Endothelial cell (in vitro differentiated cells): ENCODE data around the gene PHACTR1. TPM values are rescaled to one million over a fixed set of nuclear protein-coding genes. Genes with fewer than 3 reads are reported as not detected.

Source experiments
- DNase-seq: peaks from one replicate; pipeline ENCODE4 v3.0.0; 2021; ENCODE audit warnings: low spot score
- H3K27ac Mint-ChIP-seq: one replicate; pipeline ENCODE4 v1.8.0; 2021; ENCODE audit warnings: mixed read lengths, inconsistent platforms; ENCODE audit not compliant: unreplicated experiment
- H3K27me3 Mint-ChIP-seq: one replicate; pipeline ENCODE4 v1.8.0; 2021; ENCODE audit warnings: mild to moderate bottlenecking, moderate library complexity, mixed read lengths, inconsistent platforms; ENCODE audit not compliant: unreplicated experiment
- H3K36me3 Mint-ChIP-seq: one replicate; pipeline ENCODE4 v1.8.0; 2021; ENCODE audit warnings: mild to moderate bottlenecking, low read depth, mixed read lengths, inconsistent platforms; ENCODE audit not compliant: unreplicated experiment
- H3K4me1 Mint-ChIP-seq: one replicate; pipeline ENCODE4 v1.8.0; 2021; ENCODE audit warnings: mild to moderate bottlenecking, mixed read lengths, inconsistent platforms; ENCODE audit not compliant: unreplicated experiment
- H3K4me3 Mint-ChIP-seq: one replicate; pipeline ENCODE4 v1.8.0; 2021; ENCODE audit warnings: mild to moderate bottlenecking, mixed read lengths, inconsistent platforms; ENCODE audit not compliant: unreplicated experiment
- H3K9me3 Mint-ChIP-seq: one replicate; pipeline ENCODE4 v1.8.0; 2021; ENCODE audit warnings: mixed read lengths, inconsistent platforms; ENCODE audit not compliant: unreplicated experiment
- CTCF ChIP-seq: fragments of 200-600 bp; sonication (generic); IDR thresholded peaks from one replicate; pipeline ENCODE4 v1.5.0; 2021; ENCODE audit warnings: antibody characterized with exemption; ENCODE audit not compliant: unreplicated experiment
- total RNA-seq: library from RNA; stranded (reverse); fragmentation: NEBNext Ultra II Directional; extraction: Animal tissue kit (Norgen Biotek cat#: 25700); gene quantifications from one replicate; pipeline ENCODE4 v1.2.1, GENCODE V29; 2021; ENCODE audit not compliant: unreplicated experiment

PHACTR1 gene
- total RNA-seq, 1 donor from 2014 or later: 39.9 TPM

- Mint-ChIP-seq H3K27ac (no peak overlapping the region), H3K4me3 (no peak overlapping the region), H3K27me3 (no peaks in the 10 kb centered on the region), H3K9me3 (no peaks in the 10 kb centered on the region), H3K4me1 (peaks cover 5% of the 10 kb centered on the region), H3K36me3 (no peaks in the 10 kb centered on the region)
- no peak for TF ChIP-seq CTCF
- DNase-seq: no peak
Observed at GRCh38 chr6:12804952-12805645, 88.5 kb downstream of the PHACTR1 start.

DNA sequence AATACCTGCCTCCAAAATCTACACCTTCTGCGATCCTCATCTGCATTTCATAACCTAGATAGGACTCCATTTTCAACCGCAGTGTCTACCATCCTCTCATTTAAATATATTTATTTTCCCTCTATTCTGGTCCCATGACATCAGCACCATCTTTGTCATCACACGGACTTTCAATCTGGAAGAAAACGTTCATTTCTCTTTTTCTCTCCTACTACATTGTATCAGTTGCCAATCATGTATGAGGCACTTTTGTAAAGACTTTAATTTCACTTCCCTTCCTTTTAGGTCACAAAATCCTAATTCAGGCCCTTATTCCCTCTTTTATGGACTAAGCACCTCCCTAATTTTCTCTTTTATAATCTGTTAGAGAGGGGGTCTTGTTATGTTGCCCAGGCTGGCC lies 89.6 kb downstream of the PHACTR1 start:
- DNase-seq: no peak
- Mint-ChIP-seq H3K27ac (no peak overlapping the region), H3K27me3 (no peaks in the 10 kb centered on the region), H3K9me3 (no peaks in the 10 kb centered on the region), H3K4me3 (no peak overlapping the region), H3K4me1 (peaks cover 5% of the 10 kb centered on the region), H3K36me3 (no peaks in the 10 kb centered on the region)
- TF ChIP-seq CTCF: no peak

GRCh38 chr6:12806796-12807195 lies 90.2 kb downstream of the PHACTR1 start:
- DNase-seq: no peak
- Mint-ChIP-seq H3K27ac (no peak overlapping the region), H3K4me3 (no peak overlapping the region), H3K4me1 (peaks cover 5% of the 10 kb centered on the region), H3K27me3 (no peaks in the 10 kb centered on the region), H3K9me3 (no peaks in the 10 kb centered on the region), H3K36me3 (no peaks in the 10 kb centered on the region)
- TF ChIP-seq CTCF: no peak

GRCh38 chr6:12811519-12811918 lies 95.0 kb downstream of the PHACTR1 start:
- no peak for DNase-seq
- H3K4me3 Mint-ChIP-seq: no peak overlapping the region
- no peaks in the 10 kb centered on the region for H3K9me3 Mint-ChIP-seq
- H3K27me3 Mint-ChIP-seq: no peaks in the 10 kb centered on the region
- H3K27ac Mint-ChIP-seq: no peak overlapping the region
- peaks cover 14% of the 10 kb centered on the region for H3K4me1 Mint-ChIP-seq
- no peaks in the 10 kb centered on the region for H3K36me3 Mint-ChIP-seq
- no peak for TF ChIP-seq CTCF

GRCh38 chr6:12813321-12813720 lies 96.8 kb downstream of the PHACTR1 start:
- Mint-ChIP-seq H3K27me3 (no peaks in the 10 kb centered on the region), H3K9me3 (no peaks in the 10 kb centered on the region), H3K36me3 (no peaks in the 10 kb centered on the region), H3K4me3 (no peak overlapping the region), H3K4me1 (peaks cover 9% of the 10 kb centered on the region), H3K27ac (no peak overlapping the region)
- no peak for TF ChIP-seq CTCF
- DNase-seq: no peak
